ENCODE data around the gene TAF1C.

DNA sequence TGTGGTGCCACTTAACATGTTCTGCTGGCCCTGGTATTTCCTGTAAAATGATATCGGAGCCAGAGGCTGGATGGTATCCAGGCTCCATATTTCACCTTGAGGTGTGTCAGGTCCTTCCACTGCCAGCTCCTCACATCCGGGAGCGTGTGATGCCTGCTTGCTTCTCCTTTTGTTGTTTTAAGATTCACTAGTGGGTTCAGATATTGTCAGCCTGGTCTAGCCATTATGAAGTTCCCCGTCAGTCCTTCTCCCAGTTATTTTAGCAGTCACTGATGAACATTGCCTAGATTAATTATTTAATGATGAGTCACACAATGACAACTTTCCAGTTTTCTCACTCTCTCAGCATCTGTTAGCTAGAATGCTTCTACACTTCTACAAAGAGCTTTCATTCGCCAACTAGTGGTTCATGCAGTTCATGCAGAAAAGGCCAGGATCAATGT is 30.5 kb downstream of the TAF1C start:
- TF ChIP-seq, protein P1, sequence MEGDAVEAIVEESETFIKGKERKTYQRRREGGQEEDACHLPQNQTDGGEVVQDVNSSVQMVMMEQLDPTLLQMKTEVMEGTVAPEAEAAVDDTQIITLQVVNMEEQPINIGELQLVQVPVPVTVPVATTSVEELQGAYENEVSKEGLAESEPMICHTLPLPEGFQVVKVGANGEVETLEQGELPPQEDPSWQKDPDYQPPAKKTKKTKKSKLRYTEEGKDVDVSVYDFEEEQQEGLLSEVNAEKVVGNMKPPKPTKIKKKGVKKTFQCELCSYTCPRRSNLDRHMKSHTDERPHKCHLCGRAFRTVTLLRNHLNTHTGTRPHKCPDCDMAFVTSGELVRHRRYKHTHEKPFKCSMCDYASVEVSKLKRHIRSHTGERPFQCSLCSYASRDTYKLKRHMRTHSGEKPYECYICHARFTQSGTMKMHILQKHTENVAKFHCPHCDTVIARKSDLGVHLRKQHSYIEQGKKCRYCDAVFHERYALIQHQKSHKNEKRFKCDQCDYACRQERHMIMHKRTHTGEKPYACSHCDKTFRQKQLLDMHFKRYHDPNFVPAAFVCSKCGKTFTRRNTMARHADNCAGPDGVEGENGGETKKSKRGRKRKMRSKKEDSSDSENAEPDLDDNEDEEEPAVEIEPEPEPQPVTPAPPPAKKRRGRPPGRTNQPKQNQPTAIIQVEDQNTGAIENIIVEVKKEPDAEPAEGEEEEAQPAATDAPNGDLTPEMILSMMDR (IDR thresholded peaks at IDR 0.05; ENCODE audit: borderline replicate concordance, extremely low read depth, low read length, poor library complexity, severe bottlenecking): peak; percentile 26
- no peak for TF ChIP-seq EZH2 (IDR thresholded peaks at IDR 0.05; ENCODE audit: borderline replicate concordance, low read depth, low read length, severe bottlenecking)

Measured in DND-41 (cell line).